Stimulated activated CD8-positive, alpha-beta memory T cell treated with anti-CD3 and anti-CD28 coated beads, Interleukin-4, amount 100 ng/mL, for 24 hours (primary cell): ENCODE results near the gene KARS1.
"Not testable (repeated sequence)": the region's sequence is repeated elsewhere in the genome, so short reads cannot be mapped to it uniquely, and the experiment has no call there.

Experiments used
- DNase-seq: peaks from one replicate; pipeline ENCODE4 v3.0.0-alpha.2; 2020; ENCODE audit warnings: low read depth

KARS1 gene

GRCh38 chr16:75624921-75625334 is 22.5 kb downstream of the KARS1 start:
- DNase-seq: no peak

DNA sequence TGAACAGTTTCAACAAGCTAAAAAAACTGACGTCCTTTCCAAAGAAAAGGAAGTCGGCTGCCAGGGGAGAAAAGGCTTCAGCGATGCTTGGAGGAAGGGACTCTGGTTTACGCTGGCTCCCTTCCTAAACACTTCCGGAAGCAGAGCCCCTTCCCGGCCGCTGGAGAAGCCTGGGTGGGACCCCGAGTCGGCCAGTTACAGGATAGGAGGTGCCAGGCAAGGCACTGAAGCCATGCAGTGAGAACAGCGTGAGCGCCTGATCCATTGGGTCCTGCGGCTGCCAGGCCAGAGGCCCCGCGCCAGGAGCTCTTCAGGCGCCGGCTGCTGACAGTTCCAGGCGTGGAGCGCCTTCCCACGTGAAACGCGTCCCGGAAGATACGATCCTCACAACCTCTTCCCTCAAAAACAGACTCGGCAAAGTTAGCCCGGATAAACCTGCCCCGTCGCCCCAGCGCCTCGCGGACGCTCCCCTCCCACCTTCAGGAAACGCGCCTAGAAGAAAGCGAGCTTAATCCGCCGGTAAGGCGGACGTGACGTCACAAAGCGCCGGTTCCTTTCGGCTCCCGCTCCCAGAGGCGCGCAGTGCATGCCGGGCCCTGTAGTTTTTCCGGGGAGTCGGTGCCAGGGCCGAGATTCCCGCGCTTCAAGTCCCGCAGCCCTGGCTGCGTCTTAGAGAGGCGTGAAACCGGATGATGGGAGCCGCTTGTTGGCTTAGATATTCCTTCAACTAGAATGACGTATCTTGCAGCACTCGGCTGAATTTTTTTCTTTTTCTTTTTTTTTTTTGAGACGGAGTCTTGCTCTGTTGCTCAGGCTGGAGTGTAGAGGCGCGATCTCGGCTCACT is 24.5 kb downstream of the KARS1 start, which contains the start of gene ADAT1:
Gene ADAT1, minus strand, starts transcription at position 521 of the 845 bp plus-strand sequence. CDS start 2,482 bp downstream, outside the sequence.
- peak; percentile 97 for DNase-seq

GRCh38 chr16:75621170-75621477 is 26.3 kb downstream of the KARS1 start:
- DNase-seq: no peak

GRCh38 chr16:75620326-75621169 is 26.9 kb downstream of the KARS1 start:
- DNase-seq: peak; percentile 46

DNA sequence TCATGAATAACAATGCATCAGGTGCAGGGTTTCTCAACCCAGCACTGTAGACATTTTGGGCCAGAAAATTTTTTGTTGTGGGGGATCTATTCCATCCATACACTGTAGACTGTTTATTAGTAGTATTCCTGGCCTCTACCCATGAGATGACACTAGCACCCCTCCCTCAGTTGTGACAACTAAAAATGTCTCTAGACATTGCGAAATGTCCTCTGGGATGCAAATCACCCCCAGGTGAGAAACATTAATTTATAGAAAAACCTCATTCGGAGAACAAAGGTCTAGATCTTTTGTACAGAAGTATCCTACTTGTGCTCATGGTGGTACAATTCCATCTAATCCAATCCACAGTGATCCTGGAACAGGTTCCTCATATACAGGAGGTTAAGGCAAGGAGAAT is 28.7 kb downstream of the KARS1 start:
- no peak for DNase-seq

GRCh38 chr16:75617121-75617520 is 30.3 kb downstream of the KARS1 start:
- DNase-seq: no peak

- DNase-seq: no peak
Measured at GRCh38 chr16:75616521-75617010, 30.9 kb downstream of the KARS1 start.

DNA sequence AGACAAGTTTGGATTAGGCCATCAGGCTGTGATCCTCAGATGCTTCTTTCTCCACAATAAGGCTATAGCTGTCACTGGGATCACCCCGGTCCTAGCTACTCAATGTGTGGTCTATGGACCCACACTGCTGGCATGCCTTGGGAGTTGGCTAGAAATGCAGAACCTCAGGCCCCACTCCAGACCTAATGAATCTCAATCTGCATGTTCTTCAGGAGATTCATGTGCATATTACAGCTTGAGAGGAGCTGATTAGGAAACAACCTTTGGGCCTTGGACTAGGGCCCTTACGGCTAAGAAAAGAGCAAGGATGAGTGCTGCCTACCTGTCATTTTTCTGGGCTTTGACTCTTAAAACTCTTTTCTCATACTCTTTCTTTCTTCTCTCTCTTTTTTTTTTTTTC is 31.8 kb downstream of the KARS1 start:
- DNase-seq: no peak

DNA sequence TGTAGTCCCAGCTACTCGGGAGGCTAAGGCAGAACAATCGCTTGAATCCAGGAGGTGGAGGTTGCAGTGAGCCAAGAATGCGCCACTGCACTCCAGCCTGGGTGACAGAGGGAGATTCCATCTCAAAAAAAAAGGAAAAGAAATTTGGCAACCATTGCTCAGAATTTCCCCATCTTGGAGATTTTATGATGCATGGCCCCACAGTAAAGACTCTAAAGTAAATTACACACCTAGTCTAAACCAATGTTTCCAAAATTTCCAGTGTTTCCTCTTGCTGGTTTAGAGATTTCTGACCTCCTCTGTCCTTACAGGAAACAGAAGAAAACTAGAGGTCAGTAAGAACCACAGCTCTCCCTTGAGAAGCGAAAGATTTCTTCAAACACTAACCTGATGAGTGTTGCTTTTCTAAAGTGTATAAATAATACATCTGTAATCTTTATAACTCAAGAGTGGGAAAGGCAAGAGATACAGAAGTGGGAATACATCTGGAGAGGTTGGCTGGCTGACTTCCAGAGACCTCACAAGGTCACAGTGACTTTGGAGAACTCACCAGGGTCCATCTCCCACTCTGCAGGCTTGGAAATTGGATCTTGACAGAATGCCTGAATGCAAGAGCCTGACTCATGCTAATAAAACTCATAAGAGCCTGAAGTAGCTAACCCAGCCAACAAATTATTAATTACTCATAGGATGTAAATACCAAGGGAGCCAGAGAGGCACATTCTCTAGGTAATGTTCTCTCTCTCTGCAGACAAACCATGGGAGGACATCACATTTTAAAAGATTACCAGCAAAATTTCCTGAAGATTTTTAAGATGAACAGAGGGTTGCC is 33.2 kb downstream of the KARS1 start:
- DNase-seq: no peak

GRCh38 chr16:75606507-75606906 is 41.0 kb downstream of the KARS1 start:
- DNase-seq: no peak

- DNase-seq: no peak
Measured at GRCh38 chr16:75603241-75603640, 44.2 kb downstream of the KARS1 start.

GRCh38 chr16:75599452-75600277 is 47.8 kb downstream of the KARS1 start:
- no peak for DNase-seq

DNA sequence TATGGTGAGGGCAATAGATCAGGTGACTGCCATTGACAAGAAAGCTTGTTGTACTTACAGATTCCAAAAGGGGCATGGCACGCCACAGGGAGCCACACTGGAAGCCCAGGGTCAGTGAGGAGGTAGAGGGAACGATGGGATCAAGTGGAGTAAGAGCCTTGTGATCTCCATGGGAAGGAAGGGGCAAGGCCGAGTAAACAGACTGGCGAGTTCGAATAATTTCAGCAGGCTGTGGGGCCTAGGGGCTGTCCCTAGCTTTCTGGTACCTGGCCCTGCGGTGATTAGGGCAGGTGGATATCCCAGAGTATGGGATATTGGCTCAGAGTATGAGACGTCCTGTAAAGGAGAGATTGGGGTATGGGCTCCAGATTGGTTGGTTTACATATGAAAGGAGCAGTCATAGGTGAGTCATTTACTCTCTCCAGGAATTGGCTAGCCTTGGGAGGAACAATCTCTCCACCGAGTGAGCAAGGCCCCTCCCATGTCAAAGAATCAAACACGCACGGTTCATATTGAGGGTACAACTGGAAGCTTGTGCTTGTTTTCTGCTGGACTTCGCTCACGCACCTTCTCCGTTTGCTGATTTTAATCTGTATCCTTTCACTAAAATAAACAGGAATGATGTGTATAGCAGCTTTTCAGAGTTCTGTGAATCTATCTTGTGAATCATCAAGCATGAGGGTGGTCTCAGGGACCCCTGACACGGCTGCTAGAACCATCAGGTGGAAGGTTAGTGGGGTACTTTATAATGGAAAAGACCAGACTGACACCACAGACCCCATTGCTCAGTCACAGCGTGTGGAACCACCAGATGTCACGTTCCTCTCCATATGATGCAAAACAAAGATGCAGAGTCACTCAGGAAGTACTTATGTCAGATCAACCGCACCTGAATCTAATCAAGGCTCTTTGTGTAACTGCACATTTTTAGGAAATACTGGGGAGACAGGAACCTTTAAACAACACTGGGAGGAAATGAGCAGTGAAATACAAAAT is 53.3 kb downstream of the KARS1 start:
- DNase-seq: no peak

- DNase-seq: no peak
Measured at GRCh38 chr16:75593308-75593707, 54.2 kb downstream of the KARS1 start.

GRCh38 chr16:75591927-75592326 is 55.5 kb downstream of the KARS1 start:
- not testable (repeated sequence) for DNase-seq

DNA sequence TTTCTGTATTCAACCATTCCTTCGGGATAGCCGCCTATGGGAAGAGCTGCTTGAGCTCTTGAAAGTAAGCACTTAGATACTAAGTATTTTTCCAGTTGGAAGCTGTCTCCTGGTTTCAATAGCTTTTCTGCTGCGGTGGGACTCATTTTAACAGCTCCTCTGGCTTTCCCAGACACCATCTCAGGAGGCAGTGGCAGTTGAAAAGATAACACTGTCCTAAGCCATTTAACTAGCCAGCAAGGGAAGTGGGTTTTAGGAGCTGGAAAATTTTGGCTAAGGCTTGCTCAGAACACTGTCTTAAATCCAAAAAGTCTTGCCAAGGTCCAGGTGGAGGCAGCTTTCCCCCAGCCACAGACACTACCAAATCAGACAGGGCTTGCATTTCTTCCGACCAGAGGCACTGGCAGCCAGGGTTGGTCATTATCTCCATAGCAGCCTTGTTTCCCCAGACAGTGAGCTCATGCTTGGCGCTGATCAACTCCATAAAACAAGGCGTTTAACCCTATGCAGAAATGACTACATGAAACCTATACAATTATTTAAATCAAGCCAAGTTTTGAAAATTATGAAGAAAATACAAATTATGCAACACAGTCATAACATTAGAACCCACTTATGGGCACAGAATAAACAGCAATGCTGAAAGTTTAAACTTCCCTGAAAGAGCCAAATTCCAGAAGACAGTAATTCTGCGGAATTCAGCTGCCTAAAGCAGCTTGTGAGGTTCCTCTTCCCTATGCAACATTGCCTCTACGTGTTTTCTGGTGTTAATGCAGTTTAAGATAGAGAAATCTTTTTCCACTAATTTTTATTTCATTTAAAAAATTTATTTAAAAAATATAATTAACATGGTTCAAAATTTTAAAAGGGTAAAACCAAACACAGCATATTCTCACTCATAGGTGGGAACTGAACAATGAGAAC is 56.3 kb downstream of the KARS1 start:
- no peak for DNase-seq

DNA sequence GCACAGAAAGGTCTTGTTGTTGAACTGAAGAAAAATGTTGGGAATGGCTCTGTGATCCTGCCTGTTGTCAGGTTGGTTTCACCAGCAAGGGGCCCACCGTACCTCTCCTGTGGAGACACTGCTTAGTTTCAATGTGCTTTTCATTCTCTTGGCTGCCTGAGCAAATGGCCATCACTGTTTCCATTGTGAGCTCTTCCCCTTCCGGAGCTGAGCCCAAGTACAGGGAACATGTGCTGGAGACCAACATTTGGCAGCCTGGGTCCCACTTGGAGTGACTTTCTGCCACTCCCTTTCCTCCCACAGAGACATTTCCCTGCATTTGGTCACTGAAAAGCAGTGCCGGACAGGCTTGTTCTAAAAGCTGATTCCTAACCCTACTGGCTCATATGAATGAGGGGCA is 58.2 kb downstream of the KARS1 start:
- no peak for DNase-seq

- no peak for DNase-seq
Measured at GRCh38 chr16:75588716-75589115, 58.7 kb downstream of the KARS1 start.

DNA sequence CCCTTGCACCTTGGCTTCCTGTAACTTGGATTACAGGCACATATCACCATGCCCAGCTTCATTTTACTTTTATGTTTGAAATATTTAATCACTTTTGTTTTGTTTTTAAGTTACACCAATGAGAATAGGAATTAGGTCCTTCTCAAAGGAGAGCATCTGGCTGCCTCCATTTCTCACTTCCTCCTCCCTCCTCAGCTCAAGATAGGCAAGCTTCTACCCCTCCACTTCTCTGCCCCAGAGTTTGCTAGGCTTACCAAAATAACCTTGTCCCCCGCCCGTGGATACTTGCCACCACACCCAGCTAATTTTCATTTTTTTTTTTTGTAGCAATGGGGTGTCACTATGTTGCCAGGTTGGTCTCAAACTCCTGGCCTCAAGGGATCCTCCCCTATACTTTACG is 63.4 kb downstream of the KARS1 start:
- DNase-seq: no peak
